ENCODE data around the gene PLPPR4.

GRCh38 chr1:99264201-99265021, at the start of gene PLPPR4:
- TF ChIP-seq CTCF (IDR thresholded peaks at IDR 0.05; ENCODE audit: low read depth, low read length, poor library complexity, severe bottlenecking) (no peak), EZH2phosphoT487 (IDR thresholded peaks at IDR 0.05; ENCODE audit: borderline replicate concordance, low read length) (no peak)

Data from DOHH2 (cell line).